Retinal pigment epithelial cell (primary cell): ENCODE results near the gene ANKMY2.

ENCODE experiments used
- DNase-seq: peaks from one replicate; pipeline ENCODE4 v3.0.0-alpha.2; 2010; ENCODE audit warnings: low read depth
- H3K4me3 ChIP-seq: 2 replicates; pipeline ENCODE4 v1.5.1; 2011; ENCODE audit warnings: mild to moderate bottlenecking, low read length, control low read depth, moderate library complexity
- TF ChIP-seq, protein P1 (sequence below): conservative IDR thresholded peaks from 2 replicates; pipeline ENCODE4 v1.5.1; 2011; ENCODE audit warnings: low read depth, low read length, control low read depth, inconsistent platforms

Gene ANKMY2

DNA sequence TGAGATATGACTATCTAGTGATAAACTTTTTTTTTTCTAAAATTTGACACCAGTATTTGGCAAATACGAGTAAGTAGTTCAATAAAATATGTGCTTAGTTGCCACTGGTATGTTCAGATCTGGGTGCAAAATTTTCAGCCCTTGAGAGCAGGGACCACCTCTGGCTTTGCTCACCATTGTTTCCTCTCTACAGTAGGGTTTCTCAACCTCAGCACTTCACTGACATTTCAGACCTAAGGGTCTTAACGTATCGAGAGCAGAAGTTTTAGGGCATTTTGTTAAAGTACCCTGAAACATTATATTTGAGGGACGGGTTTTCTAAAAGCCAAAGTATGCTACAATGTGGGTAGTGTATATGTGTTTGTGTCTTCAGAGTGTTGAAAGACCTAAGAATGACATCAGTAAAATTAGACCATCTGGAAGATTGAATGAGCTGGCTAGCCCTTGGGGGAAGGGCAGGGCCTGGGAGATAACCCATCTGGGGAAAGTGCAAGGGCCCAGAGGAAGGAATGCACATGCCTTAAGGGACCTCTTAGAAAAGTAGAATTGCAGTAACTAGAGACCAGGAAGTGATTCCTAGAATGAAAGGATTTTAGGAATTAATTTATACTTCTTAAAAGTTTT, 12.2 kb upstream of the ANKMY2 start:
- no peak overlapping the region for H3K4me3 ChIP-seq
- TF ChIP-seq, protein P1, sequence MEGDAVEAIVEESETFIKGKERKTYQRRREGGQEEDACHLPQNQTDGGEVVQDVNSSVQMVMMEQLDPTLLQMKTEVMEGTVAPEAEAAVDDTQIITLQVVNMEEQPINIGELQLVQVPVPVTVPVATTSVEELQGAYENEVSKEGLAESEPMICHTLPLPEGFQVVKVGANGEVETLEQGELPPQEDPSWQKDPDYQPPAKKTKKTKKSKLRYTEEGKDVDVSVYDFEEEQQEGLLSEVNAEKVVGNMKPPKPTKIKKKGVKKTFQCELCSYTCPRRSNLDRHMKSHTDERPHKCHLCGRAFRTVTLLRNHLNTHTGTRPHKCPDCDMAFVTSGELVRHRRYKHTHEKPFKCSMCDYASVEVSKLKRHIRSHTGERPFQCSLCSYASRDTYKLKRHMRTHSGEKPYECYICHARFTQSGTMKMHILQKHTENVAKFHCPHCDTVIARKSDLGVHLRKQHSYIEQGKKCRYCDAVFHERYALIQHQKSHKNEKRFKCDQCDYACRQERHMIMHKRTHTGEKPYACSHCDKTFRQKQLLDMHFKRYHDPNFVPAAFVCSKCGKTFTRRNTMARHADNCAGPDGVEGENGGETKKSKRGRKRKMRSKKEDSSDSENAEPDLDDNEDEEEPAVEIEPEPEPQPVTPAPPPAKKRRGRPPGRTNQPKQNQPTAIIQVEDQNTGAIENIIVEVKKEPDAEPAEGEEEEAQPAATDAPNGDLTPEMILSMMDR = peak; percentile 5

DNA sequence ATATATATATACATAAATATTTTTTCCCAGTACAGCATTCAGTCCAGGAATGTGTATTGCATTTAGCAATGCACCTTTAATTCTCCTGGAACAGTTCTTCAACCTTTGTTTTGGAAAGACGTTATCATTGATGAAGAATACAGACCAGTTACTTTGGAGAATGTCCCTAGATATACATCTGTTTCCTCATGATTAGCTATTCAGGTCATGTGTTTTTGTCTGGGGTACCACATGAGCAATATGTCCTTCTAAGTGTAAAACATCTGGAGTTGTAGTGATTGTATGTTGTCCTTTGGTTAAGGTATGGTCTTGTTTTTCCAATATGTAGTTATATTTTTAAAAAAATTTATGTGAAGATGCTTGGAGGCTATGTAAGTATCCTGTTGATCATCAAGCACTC, 10.6 kb upstream of the ANKMY2 start:
- TF ChIP-seq, protein P1 = no peak
- DNase-seq = no peak
- H3K4me3 ChIP-seq = no peak overlapping the region

More for the DNA sequence above, 12.2 kb upstream of the ANKMY2 start:
- DNase-seq = no peak

DNA sequence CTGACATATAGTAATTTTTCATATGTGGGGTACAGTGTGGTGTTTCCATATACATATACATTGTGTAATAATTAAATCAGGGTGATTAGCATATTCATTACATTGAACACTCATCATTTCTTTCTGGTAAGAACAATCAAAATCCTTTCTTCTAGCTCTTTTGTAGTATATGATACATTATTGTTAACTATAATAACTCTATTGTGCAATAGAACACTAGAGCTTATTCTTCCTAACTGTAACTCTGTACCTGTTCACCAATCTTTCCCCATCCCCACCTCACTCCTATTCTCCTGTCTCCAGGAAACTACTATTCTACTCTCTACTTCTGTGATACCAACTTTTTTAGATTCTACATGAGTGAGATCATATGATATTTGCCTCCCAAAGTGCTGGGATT, 9.8 kb upstream of the ANKMY2 start:
- TF ChIP-seq, protein P1 = no peak
- DNase-seq = no peak
- H3K4me3 ChIP-seq = no peak overlapping the region

DNA sequence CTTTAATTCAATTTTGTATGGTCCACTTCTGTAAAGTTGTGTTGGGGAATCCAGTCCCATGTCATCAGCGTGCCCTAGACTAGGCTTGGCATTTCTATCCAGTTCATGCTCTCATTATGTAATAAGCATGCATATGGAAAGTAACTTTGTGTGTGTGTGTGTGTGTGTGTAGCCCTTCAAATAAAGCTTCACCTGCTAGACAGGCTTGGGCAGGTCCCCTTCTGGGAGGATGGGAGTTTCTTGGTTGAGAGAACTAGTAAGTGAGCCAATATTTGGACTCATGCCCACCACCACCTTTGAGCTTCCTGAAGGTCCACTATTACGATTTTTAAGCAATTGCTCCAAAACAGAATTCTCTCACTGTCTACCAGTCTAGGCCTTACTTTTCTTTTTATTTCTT, 7.3 kb upstream of the ANKMY2 start:
- no peak for DNase-seq
- TF ChIP-seq, protein P1 = no peak
- no peak overlapping the region for H3K4me3 ChIP-seq

DNA sequence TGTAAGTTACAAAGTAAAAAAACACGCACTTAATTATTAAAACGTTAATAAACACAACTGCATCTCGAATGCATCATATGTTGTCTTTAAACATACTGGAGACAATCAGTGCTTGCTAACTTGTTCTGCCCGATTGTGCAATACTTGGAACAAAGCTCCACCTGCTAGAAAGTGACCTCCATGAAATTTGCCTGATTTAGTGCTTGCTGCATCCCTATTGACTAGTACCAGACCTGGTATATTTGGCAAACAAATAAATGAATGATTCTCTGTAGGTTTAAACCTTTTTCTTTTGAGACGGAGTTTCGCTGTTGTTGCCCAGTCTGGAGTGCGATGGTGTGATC, 6.7 kb upstream of the ANKMY2 start:
- no peak for DNase-seq
- TF ChIP-seq, protein P1 = no peak
- no peak overlapping the region for H3K4me3 ChIP-seq

DNA sequence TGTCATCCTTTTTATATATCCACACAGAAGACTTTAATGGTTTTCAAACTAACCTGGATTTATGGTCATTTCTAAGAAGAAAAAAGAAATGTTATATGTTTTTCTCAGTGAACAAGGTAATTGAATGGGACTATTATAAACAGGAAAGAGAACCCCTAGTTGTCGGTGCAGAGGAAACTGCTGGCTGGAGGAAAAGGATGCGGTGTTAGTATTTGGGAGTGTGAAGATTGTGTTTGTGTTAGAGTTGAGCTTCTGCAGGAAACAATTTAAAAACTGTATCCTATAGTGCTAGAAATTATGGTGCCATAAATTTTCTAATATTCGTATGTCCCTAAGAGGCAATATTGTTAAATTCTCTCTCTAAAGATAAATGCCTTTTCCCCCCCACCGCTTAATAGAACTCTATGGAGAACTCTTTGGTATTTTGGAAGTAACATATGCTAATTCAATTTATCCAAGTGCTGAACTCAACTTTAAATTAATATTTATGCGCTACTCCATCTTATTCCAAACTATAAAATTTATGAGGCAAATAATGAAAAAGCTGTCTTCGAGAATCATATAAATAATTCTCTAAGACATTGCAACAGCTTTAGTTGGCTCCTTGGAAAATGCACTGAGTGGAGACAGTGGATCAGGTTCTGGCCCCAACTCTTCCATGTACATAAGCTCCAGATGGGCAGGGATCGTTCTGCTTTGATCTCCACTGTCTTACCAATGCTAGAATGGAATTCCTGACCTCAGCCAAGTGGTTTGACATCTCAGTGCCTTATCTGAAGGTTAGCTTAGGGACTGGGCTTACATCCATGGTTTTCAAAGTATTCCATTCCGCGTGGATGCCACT, 6.1 kb upstream of the ANKMY2 start:
- H3K4me3 ChIP-seq = no peak overlapping the region
- no peak for DNase-seq
- TF ChIP-seq, protein P1 = no peak

DNA sequence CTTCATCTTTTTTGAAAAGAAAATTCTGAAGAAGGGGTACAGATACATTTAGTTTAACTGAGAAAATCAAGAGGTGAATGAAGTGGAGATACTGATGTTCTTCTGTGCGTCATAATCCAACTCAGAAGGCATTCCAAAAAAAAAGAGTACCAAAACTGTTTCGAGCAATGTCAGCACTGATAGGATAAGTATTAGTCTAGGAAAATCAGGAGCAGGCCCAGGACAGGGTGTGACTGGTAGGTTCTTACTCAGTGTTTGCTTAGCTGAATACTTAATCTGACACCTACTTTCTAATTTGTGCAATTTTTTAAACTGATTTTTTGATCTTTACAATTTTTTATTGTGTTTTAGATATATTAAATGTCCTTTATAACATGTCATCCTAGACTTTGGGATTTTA, 4.7 kb upstream of the ANKMY2 start:
- TF ChIP-seq, protein P1 = no peak

More for the DNA sequence above, 4.7 kb upstream of the ANKMY2 start:
- DNase-seq = no peak
- H3K4me3 ChIP-seq = no peak overlapping the region
